ENCODE measurements around the gene ZBTB45. TPM values are rescaled to one million over a fixed set of nuclear protein-coding genes. Genes with fewer than 3 reads are reported as not detected.
"Not testable (repeated sequence)": the region's sequence is repeated elsewhere in the genome, so short reads cannot be mapped to it uniquely, and the experiment has no call there.

ZBTB45 gene
- total RNA-seq, 1 experiment from 2014 or later = 19.7 TPM

GRCh38 chr19:58543826-58544590 is 24.4 kb upstream of the ZBTB45 start, which contains the start of gene TRIM28 (continued):
- TF ChIP-seq HMGXB4 (CRISPR knock-in tag; IDR thresholded peaks at IDR 0.05) = no peak; the same call in 1 of the 2 replicates
- no peak for TF ChIP-seq NFE2L1 (CRISPR knock-in tag; IDR thresholded peaks at IDR 0.05)
- no peak for TF ChIP-seq CTCF (IDR thresholded peaks at IDR 0.05)
- TF ChIP-seq NR1H2 (CRISPR knock-in tag; IDR thresholded peaks at IDR 0.05) = no peak
- 0 out of 2 replicates have a peak, but pooled peaks have one; percentile 31 for TF ChIP-seq USF1 (CRISPR knock-in tag; IDR thresholded peaks at IDR 0.05)
- no peak for TF ChIP-seq CBFB (CRISPR knock-in tag; IDR thresholded peaks at IDR 0.05; ENCODE audit: low read depth)
- no peak for TF ChIP-seq ZNF396 (CRISPR knock-in tag; IDR thresholded peaks at IDR 0.05; ENCODE audit: borderline replicate concordance)
- TF ChIP-seq ZBTB43 (CRISPR knock-in tag; IDR thresholded peaks at IDR 0.05) = no peak; the same call in 1 of the 2 replicates
- TF ChIP-seq PRDM15 (CRISPR knock-in tag; IDR thresholded peaks at IDR 0.05) = no peak
- TF ChIP-seq GABPB1 (CRISPR knock-in tag; IDR thresholded peaks at IDR 0.05) = 0 out of 2 replicates have a peak, but pooled peaks have one; percentile 30
- TF ChIP-seq TP53 (CRISPR knock-in tag; IDR thresholded peaks at IDR 0.05) = no peak; the same call in 1 of the 2 replicates
- TF ChIP-seq ZBTB21 (CRISPR knock-in tag; IDR thresholded peaks at IDR 0.05; ENCODE audit: borderline replicate concordance) = peak; percentile 69; the same call in 1 of the 2 replicates
- TF ChIP-seq SMAD3 (CRISPR knock-in tag; IDR thresholded peaks at IDR 0.05; ENCODE audit: borderline replicate concordance) = peak; percentile 73; the same call in 1 of the 2 replicates
- TF ChIP-seq ZNF219 (CRISPR knock-in tag; IDR thresholded peaks at IDR 0.05; ENCODE audit: borderline replicate concordance) = no peak
- peak; percentile 55; the same call in 1 of the 2 replicates for TF ChIP-seq TCF7 (CRISPR knock-in tag; IDR thresholded peaks at IDR 0.05; ENCODE audit: low read depth)
- TF ChIP-seq ELF4 (CRISPR knock-in tag; IDR thresholded peaks at IDR 0.05; ENCODE audit: low read depth) = no peak
- 0 out of 2 replicates have a peak, but pooled peaks have one; percentile 56 for TF ChIP-seq ZMAT4 (CRISPR knock-in tag; IDR thresholded peaks at IDR 0.05)
- TF ChIP-seq E2F5 (CRISPR knock-in tag; IDR thresholded peaks at IDR 0.05) = peak; percentile 84
- no peak for TF ChIP-seq GRHL2 (CRISPR knock-in tag; IDR thresholded peaks at IDR 0.05; ENCODE audit: insufficient replicate concordance, severe bottlenecking)

GRCh38 chr19:58542641-58543372 is 23.2 kb upstream of the ZBTB45 start:
- H3K4me3 Mint-ChIP-seq = peak overlapping the region; percentile 30
- not testable (repeated sequence) for H3K9me3 Mint-ChIP-seq; DNase-seq (ENCODE audit: low spot score); H3K27ac Mint-ChIP-seq; ATAC-seq
- peaks cover 49% of the 10 kb centered on the region for H3K27me3 Mint-ChIP-seq (ENCODE audit: low read depth)
- H3K4me1 Mint-ChIP-seq = peaks cover 22% of the 10 kb centered on the region
- ChIA-PET CTCF (interaction anchor here (0.6 to 5.9 kb wide), 3 partner anchors 24 to 324 kb away, joined by 4 to 60 read pairs (median 17); partner anchors contain the start of gene ZBTB45), POLR2A (interaction anchor here (1.5 to 3.2 kb wide), 4 partner anchors 11 to 23 kb away, joined by 12 to 30 read pairs (median 20); partner anchors contain the start of genes CHMP2A, UBE2M and ZBTB45)
- H3K36me3 Mint-ChIP-seq = peaks cover 28% of the 10 kb centered on the region

- not testable (repeated sequence) for H3K9me3 Mint-ChIP-seq; ATAC-seq; H3K27ac Mint-ChIP-seq; H3K36me3 Mint-ChIP-seq; DNase-seq (ENCODE audit: low spot score); H3K4me3 Mint-ChIP-seq
- peaks cover 51% of the 10 kb centered on the region for H3K27me3 Mint-ChIP-seq (ENCODE audit: low read depth)
- ChIA-PET CTCF (interaction anchor here (2.2 kb wide), 1 partner anchor 19 kb away, joined by 21 read pairs; the partner anchor contains the start of gene ZBTB45), POLR2A (interaction anchor here (1.5 kb wide), 1 partner anchor 19 kb away, joined by 15 read pairs; the partner anchor contains the start of gene ZBTB45)
- peaks cover 12% of the 10 kb centered on the region for H3K4me1 Mint-ChIP-seq
These were observed 19.6 kb upstream of the ZBTB45 start for GRCh38 chr19:58539169-58539559.

Measured in WTC11 (cell line).